MM.1S (cell line): ENCODE data around the gene UHRF1.

Experiments used
- CTCF ChIP-seq: fragments of 300-600 bp; sonication (generic); IDR thresholded peaks from 2 replicates; pipeline ENCODE4 v1.5.1; 2016; ENCODE audit warnings: antibody characterized with exemption, low read length, mixed read lengths
- EZH2 ChIP-seq: fragments of 300-600 bp; sonication (generic); optimal IDR thresholded peaks from 2 replicates; pipeline ENCODE3; 2017; ENCODE audit warnings: low read depth, mild to moderate bottlenecking, antibody characterized with exemption, low read length, mixed read lengths
- EZH2phosphoT487 ChIP-seq: fragments of 300-600 bp; sonication (generic); IDR thresholded peaks from 2 replicates; pipeline ENCODE4 v1.6.1; 2018; ENCODE audit warnings: antibody characterized with exemption, low read length

- TF ChIP-seq CTCF (no peak), EZH2phosphoT487 (no peak), EZH2 (no peak)
Observed at GRCh38 chr19:4897146-4897545, 12.2 kb upstream of the UHRF1 start.
